K562 (cell line): ENCODE measurements around the gene CHN1. TPM values are rescaled to one million over a fixed set of nuclear protein-coding genes. Genes with fewer than 3 reads are reported as not detected.
A peak's percentile ranks its signal among the peaks of the same experiment; 100 is the strongest.

Experiments
- ASH1L ChIP-seq: fragments of 450-650 bp; IDR thresholded peaks from 2 replicates; pipeline ENCODE4 v1.6.1; 2018; ENCODE audit warnings: borderline replicate concordance, mild to moderate bottlenecking, low read depth; ENCODE audit not compliant: partially characterized antibody
- CCNT2 ChIP-seq: IDR thresholded peaks from 2 replicates; pipeline ENCODE4 v1.6.1; 2011; ENCODE audit warnings: borderline replicate concordance, low read depth, mild to moderate bottlenecking, moderate library complexity, mixed read lengths, low read length; ENCODE audit not compliant: insufficient read length; ENCODE audit errors: extremely low read depth
- FOXA3 ChIP-seq, 2 experiments: fragments of 450-650 bp in 1 of 2; sonication (generic) in 1 of 2; formaldehyde crosslinking; IDR thresholded peaks in 1 of 2; conservative IDR thresholded peaks in 1 of 2; 2 replicates each; pipeline versions ENCODE4 v1.4.0 to v1.8.0; 2020 to 2022; ENCODE audit warnings: mild to moderate bottlenecking in 2 of 2, missing genetic modification reagents in 1 of 2
- MAFF ChIP-seq: IDR thresholded peaks from 2 replicates; pipeline ENCODE4 v1.6.1; 2012; ENCODE audit warnings: low read length, improper control_type of control experiment
- NCOA4 ChIP-seq: fragments of 450-650 bp; IDR thresholded peaks from 2 replicates; pipeline ENCODE4 v1.6.1; 2018; ENCODE audit warnings: mild to moderate bottlenecking; ENCODE audit not compliant: partially characterized antibody
- NFYB ChIP-seq: IDR thresholded peaks from 2 replicates; pipeline ENCODE4 v1.6.1; 2011; ENCODE audit warnings: mild to moderate bottlenecking, moderate library complexity; ENCODE audit not compliant: insufficient read length; ENCODE audit errors: extremely low read depth
- NR2C1 ChIP-seq, 2 experiments: fragments of 450-650 bp; IDR thresholded peaks; 2 replicates each; pipeline ENCODE4 v1.6.1; 2017; ENCODE audit warnings: mild to moderate bottlenecking in 2 of 2, antibody characterized with exemption in 1 of 2, inconsistent platforms in 1 of 2, missing compliant biosample characterization in 1 of 2, missing genetic modification characterization in 1 of 2
- POU5F1 ChIP-seq: fragments of 150-350 bp; IDR thresholded peaks from 2 replicates; pipeline ENCODE4 v1.6.1; 2014; ENCODE audit warnings: borderline replicate concordance, low read length, low read depth, mild to moderate bottlenecking; ENCODE audit not compliant: partially characterized antibody
- SREBF2 ChIP-seq: sonication (generic); formaldehyde crosslinking; IDR thresholded peaks from 2 replicates; pipeline ENCODE4 v1.4.0; 2020; ENCODE audit warnings: mild to moderate bottlenecking, missing genetic modification reagents
- ZNF143 ChIP-seq: sonication (generic); formaldehyde crosslinking; IDR thresholded peaks from 2 replicates; pipeline ENCODE4 v1.9.0; 2022; ENCODE audit warnings: mild to moderate bottlenecking, missing genetic modification reagents
- ZNF316 ChIP-seq: fragments of 450-650 bp; IDR thresholded peaks from 2 replicates; pipeline ENCODE4 v1.6.1; 2016
- ZNF695 ChIP-seq: fragments of 450-650 bp; formaldehyde crosslinking; IDR thresholded peaks from 2 replicates; pipeline ENCODE4 v1.4.0; 2020; ENCODE audit warnings: mild to moderate bottlenecking, moderate library complexity
- ZNF77 ChIP-seq: fragments of 250-450 bp; sonication (Bioruptor Pico); IDR thresholded peaks from 2 replicates; pipeline ENCODE4 v1.5.0; 2020
- polyA plus RNA-seq, 8 experiments: library from polyadenylated mRNA; depleted of rRNA in 4 of 8; stranded (reverse) in 5 of 8; unstranded in 3 of 8; fragments of >200 nt; fragmentation: Nextera tagmentation in 2 of 8; fragmentation: Illumina TruSeq in 1 of 8; extraction: Ambion mirVana in 2 of 8; extraction: Trizol in 1 of 8; gene quantifications; 2 replicates each; pipeline versions ENCODE4 v1.2.1 to v1.2.3, GENCODE V29; 2011 to 2014; ENCODE audit warnings: inconsistent platforms in 1 of 8, missing spikeins in 1 of 8
- total RNA-seq, 7 experiments: library from RNA; depleted of rRNA in 6 of 7; stranded (reverse); fragments of >200 nt in 6 of 7; fragmentation: Illumina TruSeq in 2 of 7; extraction: Trizol in 2 of 7; gene quantifications; 2 replicates each; pipeline versions ENCODE4 v1.2.1 to v1.2.3, GENCODE V29; 2011 to 2021; ENCODE audit warnings: low replicate concordance in 1 of 7
- TF ChIP-seq, protein P1 (sequence below): IDR thresholded peaks from 3 replicates; pipeline ENCODE4 v1.6.1; 2011; ENCODE audit warnings: borderline replicate concordance, mild to moderate bottlenecking, moderate library complexity; ENCODE audit not compliant: insufficient read length; ENCODE audit errors: extremely low read depth
- TF ChIP-seq, protein P2 (sequence below): fragments of 450-650 bp; IDR thresholded peaks from 2 replicates; pipeline ENCODE4 v1.7.1; 2018; ENCODE audit warnings: mild to moderate bottlenecking, low read depth; ENCODE audit not compliant: partially characterized antibody
- TF ChIP-seq, protein P3 (sequence below): fragments of 250-450 bp; sonication (Bioruptor Pico); IDR thresholded peaks from 2 replicates; pipeline ENCODE4 v1.8.0; 2021; ENCODE audit warnings: borderline replicate concordance, mild to moderate bottlenecking, moderate library complexity; ENCODE audit not compliant: poor library complexity, severe bottlenecking
- TF ChIP-seq, protein P4 (sequence below): fragments of 200-800 bp; sonication (Bioruptor generic); IDR thresholded peaks from 2 replicates; pipeline ENCODE4 v1.6.1; 2017; ENCODE audit warnings: missing genetic modification characterization, missing compliant biosample characterization
- TF ChIP-seq, protein P5 (sequence below): fragments of 250-450 bp; sonication (Bioruptor Pico); IDR thresholded peaks from 2 replicates; pipeline ENCODE4 v1.9.0; 2021; ENCODE audit warnings: mild to moderate bottlenecking

The CHN1 gene
- total and polyA plus RNA-seq, 9 of the 15 experiments (the other 6 are each of a cell fraction or from before 2014, with no cell fraction given), result 0.17 to 2.0 (median 0.87) TPM

DNA sequence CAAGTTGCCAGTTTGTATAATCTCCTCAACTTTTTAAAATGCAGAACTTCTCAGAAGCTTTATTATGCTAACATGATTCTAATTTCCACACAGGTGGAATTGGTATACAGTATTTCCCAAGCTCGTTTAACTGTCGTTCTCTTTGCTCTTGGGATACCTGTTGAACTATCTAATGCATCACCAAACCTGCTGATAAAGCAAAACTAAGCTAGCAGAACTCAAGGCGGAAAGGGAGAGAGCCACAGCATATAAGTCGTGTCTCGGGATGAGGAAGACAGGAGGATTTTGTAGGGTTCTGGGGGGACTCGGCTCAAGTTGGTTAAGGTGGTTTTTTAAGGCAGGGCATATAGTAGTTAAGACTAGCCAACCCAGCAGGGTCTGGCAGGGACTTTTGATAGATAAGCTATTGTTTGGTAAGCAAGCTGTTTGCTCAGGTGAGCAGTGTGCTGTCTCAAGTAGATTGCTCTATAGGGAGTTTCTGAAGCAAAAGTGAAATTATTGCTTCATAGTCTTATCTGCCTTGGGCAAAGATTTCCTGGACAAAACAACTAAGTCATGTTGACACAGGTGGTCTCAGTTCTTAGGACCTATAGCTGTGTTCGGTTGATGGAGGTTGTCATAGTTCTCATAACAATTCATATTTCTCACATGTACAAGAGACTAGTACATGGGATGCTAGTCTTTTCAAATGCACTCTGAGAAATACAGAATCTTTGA is 212.7 kb downstream of the CHN1 start (continued):
- no peak for TF ChIP-seq NFYB
- no peak for TF ChIP-seq ZNF143
- no peak for TF ChIP-seq ASH1L
- TF ChIP-seq, protein P1, sequence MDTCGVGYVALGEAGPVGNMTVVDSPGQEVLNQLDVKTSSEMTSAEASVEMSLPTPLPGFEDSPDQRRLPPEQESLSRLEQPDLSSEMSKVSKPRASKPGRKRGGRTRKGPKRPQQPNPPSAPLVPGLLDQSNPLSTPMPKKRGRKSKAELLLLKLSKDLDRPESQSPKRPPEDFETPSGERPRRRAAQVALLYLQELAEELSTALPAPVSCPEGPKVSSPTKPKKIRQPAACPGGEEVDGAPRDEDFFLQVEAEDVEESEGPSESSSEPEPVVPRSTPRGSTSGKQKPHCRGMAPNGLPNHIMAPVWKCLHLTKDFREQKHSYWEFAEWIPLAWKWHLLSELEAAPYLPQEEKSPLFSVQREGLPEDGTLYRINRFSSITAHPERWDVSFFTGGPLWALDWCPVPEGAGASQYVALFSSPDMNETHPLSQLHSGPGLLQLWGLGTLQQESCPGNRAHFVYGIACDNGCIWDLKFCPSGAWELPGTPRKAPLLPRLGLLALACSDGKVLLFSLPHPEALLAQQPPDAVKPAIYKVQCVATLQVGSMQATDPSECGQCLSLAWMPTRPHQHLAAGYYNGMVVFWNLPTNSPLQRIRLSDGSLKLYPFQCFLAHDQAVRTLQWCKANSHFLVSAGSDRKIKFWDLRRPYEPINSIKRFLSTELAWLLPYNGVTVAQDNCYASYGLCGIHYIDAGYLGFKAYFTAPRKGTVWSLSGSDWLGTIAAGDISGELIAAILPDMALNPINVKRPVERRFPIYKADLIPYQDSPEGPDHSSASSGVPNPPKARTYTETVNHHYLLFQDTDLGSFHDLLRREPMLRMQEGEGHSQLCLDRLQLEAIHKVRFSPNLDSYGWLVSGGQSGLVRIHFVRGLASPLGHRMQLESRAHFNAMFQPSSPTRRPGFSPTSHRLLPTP, result no peak
- TF ChIP-seq CCNT2, result no peak
- peak; percentile 37; the same call in 1 of the 2 replicates for TF ChIP-seq MAFF
- TF ChIP-seq FOXA3 (CRISPR knock-in tag; conservative IDR thresholded peaks at IDR 0.05 in 1 of 2, IDR thresholded peaks at IDR 0.05 in 1 of 2), result peak in 1 of 2 experiments; percentile 67; a peak in 2 of 4 replicates
- TF ChIP-seq, protein P2, sequence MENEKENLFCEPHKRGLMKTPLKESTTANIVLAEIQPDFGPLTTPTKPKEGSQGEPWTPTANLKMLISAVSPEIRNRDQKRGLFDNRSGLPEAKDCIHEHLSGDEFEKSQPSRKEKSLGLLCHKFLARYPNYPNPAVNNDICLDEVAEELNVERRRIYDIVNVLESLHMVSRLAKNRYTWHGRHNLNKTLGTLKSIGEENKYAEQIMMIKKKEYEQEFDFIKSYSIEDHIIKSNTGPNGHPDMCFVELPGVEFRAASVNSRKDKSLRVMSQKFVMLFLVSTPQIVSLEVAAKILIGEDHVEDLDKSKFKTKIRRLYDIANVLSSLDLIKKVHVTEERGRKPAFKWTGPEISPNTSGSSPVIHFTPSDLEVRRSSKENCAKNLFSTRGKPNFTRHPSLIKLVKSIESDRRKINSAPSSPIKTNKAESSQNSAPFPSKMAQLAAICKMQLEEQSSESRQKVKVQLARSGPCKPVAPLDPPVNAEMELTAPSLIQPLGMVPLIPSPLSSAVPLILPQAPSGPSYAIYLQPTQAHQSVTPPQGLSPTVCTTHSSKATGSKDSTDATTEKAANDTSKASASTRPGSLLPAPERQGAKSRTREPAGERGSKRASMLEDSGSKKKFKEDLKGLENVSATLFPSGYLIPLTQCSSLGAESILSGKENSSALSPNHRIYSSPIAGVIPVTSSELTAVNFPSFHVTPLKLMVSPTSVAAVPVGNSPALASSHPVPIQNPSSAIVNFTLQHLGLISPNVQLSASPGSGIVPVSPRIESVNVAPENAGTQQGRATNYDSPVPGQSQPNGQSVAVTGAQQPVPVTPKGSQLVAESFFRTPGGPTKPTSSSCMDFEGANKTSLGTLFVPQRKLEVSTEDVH, result no peak
- TF ChIP-seq NCOA4, result no peak
- TF ChIP-seq NR2C1 (IDR thresholded peaks at IDR 0.05), result no peak
- no peak for TF ChIP-seq NR2C1 (tag; IDR thresholded peaks at IDR 0.05)
- TF ChIP-seq ZNF695 (CRISPR knock-in tag), result no peak
- TF ChIP-seq, protein P3, sequence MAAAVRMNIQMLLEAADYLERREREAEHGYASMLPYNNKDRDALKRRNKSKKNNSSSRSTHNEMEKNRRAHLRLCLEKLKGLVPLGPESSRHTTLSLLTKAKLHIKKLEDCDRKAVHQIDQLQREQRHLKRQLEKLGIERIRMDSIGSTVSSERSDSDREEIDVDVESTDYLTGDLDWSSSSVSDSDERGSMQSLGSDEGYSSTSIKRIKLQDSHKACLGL (CRISPR knock-in tag), result no peak
- TF ChIP-seq SREBF2 (CRISPR knock-in tag), result no peak
- TF ChIP-seq, protein P4, sequence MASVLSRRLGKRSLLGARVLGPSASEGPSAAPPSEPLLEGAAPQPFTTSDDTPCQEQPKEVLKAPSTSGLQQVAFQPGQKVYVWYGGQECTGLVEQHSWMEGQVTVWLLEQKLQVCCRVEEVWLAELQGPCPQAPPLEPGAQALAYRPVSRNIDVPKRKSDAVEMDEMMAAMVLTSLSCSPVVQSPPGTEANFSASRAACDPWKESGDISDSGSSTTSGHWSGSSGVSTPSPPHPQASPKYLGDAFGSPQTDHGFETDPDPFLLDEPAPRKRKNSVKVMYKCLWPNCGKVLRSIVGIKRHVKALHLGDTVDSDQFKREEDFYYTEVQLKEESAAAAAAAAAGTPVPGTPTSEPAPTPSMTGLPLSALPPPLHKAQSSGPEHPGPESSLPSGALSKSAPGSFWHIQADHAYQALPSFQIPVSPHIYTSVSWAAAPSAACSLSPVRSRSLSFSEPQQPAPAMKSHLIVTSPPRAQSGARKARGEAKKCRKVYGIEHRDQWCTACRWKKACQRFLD, result no peak
- TF ChIP-seq ZNF77 (CRISPR knock-in tag), result no peak
- peak; percentile 72 for TF ChIP-seq ZNF316
- TF ChIP-seq, protein P5, sequence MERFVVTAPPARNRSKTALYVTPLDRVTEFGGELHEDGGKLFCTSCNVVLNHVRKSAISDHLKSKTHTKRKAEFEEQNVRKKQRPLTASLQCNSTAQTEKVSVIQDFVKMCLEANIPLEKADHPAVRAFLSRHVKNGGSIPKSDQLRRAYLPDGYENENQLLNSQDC, result no peak
- no peak for TF ChIP-seq POU5F1
